ENCODE results near the gene ADAMTS12.

The ADAMTS12 gene

DNA sequence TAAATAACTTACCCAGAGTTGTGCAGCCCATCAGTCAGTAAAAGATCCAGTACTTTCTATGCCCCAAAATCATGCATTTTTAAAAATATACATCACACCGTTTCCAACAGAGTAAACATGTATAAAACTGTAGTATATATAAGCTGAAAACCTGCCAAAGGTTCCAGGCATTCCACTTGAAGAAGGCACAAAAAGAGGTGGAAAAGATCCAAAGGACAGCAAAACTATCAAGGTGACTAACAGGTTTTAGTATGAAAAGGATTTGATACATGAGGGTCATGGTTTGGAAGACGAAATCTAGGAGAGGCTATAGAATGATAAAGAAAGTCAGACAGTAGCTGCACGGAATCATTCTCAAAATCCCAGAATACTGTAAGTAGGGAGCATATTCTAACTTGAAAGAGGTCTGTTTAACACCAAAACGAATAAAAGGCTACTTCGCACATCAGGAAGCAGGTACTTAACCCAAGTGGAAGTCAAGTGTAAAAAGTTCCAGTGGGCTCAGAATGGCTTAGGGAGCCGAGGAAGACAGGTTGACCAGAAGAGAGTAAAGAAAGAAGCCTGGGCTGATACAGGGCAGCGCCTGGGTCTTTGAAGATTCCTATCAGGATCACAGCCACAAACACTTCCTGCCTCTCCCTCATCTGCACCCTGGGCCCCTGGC is 207.2 kb downstream of the ADAMTS12 start:
- TF ChIP-seq FOXP2 (optimal IDR thresholded peaks at IDR 0.05; ENCODE audit: borderline replicate concordance, extremely low read depth, extremely low read length, insufficient read depth) (no peak), TAF1 (IDR thresholded peaks at IDR 0.05; ENCODE audit: borderline replicate concordance, insufficient read depth, low read length) (no peak), POLR2AphosphoS5 (IDR thresholded peaks at IDR 0.05; ENCODE audit: low read depth, low read length) (no peak), SIN3A (IDR thresholded peaks at IDR 0.05; ENCODE audit: borderline replicate concordance, insufficient read depth, low read length) (no peak)
- TF ChIP-seq, protein P1, sequence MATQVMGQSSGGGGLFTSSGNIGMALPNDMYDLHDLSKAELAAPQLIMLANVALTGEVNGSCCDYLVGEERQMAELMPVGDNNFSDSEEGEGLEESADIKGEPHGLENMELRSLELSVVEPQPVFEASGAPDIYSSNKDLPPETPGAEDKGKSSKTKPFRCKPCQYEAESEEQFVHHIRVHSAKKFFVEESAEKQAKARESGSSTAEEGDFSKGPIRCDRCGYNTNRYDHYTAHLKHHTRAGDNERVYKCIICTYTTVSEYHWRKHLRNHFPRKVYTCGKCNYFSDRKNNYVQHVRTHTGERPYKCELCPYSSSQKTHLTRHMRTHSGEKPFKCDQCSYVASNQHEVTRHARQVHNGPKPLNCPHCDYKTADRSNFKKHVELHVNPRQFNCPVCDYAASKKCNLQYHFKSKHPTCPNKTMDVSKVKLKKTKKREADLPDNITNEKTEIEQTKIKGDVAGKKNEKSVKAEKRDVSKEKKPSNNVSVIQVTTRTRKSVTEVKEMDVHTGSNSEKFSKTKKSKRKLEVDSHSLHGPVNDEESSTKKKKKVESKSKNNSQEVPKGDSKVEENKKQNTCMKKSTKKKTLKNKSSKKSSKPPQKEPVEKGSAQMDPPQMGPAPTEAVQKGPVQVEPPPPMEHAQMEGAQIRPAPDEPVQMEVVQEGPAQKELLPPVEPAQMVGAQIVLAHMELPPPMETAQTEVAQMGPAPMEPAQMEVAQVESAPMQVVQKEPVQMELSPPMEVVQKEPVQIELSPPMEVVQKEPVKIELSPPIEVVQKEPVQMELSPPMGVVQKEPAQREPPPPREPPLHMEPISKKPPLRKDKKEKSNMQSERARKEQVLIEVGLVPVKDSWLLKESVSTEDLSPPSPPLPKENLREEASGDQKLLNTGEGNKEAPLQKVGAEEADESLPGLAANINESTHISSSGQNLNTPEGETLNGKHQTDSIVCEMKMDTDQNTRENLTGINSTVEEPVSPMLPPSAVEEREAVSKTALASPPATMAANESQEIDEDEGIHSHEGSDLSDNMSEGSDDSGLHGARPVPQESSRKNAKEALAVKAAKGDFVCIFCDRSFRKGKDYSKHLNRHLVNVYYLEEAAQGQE (IDR thresholded peaks at IDR 0.05; ENCODE audit: insufficient read depth in 1 of 2, low read depth in 2 of 2, low read length in 2 of 2) = no peak

DNA sequence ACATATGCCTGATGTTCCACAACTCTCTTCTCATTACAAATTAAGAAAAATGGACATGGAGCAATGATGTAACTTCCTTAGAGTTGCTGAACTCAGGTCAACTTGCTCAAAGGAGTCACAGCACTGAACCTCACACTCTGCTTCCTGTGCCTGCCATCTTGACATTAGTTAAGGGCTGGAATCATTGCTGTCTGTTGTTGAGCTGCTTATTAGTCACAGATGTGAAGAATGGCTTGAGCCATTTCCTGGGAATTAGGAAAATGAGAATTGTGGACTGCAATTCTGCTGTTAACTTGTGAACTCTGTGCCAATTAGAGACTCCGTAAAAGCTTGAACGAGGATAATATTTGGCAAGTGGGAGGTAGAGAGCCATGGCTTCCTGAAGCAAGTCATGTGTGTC is 212.0 kb downstream of the ADAMTS12 start:
- peak; percentile 42 for TF ChIP-seq FOXP2 (optimal IDR thresholded peaks at IDR 0.05; ENCODE audit: borderline replicate concordance, extremely low read depth, extremely low read length, insufficient read depth)
- no peak for TF ChIP-seq SIN3A (IDR thresholded peaks at IDR 0.05; ENCODE audit: borderline replicate concordance, insufficient read depth, low read length)
- TF ChIP-seq TAF1 (IDR thresholded peaks at IDR 0.05; ENCODE audit: borderline replicate concordance, insufficient read depth, low read length) = no peak
- TF ChIP-seq POLR2AphosphoS5 (IDR thresholded peaks at IDR 0.05; ENCODE audit: low read depth, low read length) = no peak
- TF ChIP-seq, protein P1 (IDR thresholded peaks at IDR 0.05; ENCODE audit: insufficient read depth in 1 of 2, low read depth in 2 of 2, low read length in 2 of 2) = peak in 1 of 2 experiments; percentile 16; a peak in 1 of 4 replicates

DNA sequence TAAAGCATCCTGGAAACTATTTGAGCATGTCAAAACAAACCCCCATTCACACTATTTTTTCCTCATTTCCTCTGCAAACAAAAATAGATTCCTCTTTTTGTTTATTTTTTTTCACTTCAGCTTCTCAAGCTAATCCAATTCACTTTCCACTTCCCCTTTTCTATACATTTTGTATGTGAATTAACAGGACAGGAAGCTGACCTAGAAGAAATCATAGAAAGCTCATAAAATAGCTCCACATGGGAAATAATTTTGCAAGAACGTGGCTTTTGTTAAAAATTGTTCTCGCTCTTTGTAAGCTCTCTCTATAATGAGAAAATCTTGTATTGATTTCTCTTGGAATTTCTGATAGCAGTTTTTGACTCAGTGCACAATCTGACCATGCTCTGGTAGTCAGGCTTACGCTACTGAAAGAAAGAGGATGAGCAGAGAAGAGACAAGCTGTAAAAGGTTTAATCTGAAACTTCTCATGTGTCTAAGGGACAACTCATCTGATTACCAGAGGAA is 215.8 kb downstream of the ADAMTS12 start:
- TF ChIP-seq FOXP2 (optimal IDR thresholded peaks at IDR 0.05; ENCODE audit: borderline replicate concordance, extremely low read depth, extremely low read length, insufficient read depth) = no peak
- no peak for TF ChIP-seq TAF1 (IDR thresholded peaks at IDR 0.05; ENCODE audit: borderline replicate concordance, insufficient read depth, low read length)
- no peak for TF ChIP-seq POLR2AphosphoS5 (IDR thresholded peaks at IDR 0.05; ENCODE audit: low read depth, low read length)
- TF ChIP-seq, protein P1 (IDR thresholded peaks at IDR 0.05; ENCODE audit: insufficient read depth in 1 of 2, low read depth in 2 of 2, low read length in 2 of 2) = no peak
- no peak for TF ChIP-seq SIN3A (IDR thresholded peaks at IDR 0.05; ENCODE audit: borderline replicate concordance, insufficient read depth, low read length)

DNA sequence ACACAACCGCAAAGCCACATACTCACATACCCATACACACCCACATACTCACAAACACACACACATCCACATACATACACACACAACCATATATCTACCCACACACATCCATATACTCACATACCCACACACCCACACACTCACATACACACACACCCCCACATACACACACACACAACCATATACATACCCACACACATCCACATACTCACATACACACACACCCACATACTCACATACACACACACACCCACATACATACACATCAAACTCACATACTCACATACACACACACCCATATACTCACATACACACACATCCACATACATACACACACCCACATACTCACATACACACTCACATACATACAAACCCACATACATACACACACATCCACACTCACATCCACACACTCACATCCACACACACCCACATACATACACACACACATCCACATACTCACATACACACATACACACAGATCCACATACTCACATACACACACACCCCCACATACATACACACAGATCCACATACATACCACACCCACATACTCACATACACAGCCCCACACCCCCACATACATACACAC is 220.0 kb downstream of the ADAMTS12 start:
- TF ChIP-seq SIN3A (IDR thresholded peaks at IDR 0.05; ENCODE audit: borderline replicate concordance, insufficient read depth, low read length) = no peak
- TF ChIP-seq, protein P1 (IDR thresholded peaks at IDR 0.05; ENCODE audit: insufficient read depth in 1 of 2, low read depth in 2 of 2, low read length in 2 of 2) = no peak

All from PFSK-1 (cell line).